ENCODE data around the gene POU2F3. TPM values are rescaled to one million over a fixed set of nuclear protein-coding genes. Genes with fewer than 3 reads are reported as not detected.

Gene POU2F3
- total and polyA plus RNA-seq, 3 donors from 2014 or later: 0.16 to 0.49 (median 0.31) TPM

GRCh38 chr11:120290956-120291355, 51.0 kb downstream of the POU2F3 start:
- 52 to 61% methylated on average over 3 of the region's 3 CpGs for WGBS, 2 donors
- TF ChIP-seq POLR2A (IDR thresholded peaks at IDR 0.05) (no peak), CTCF (IDR thresholded peaks at IDR 0.05) (no peak)
- intact Hi-C loops (cut with DNase I; ENCODE audit: low total_unique reads): no loop called here
- Histone ChIP-seq H3K27ac (no peak overlapping the region), H3K36me3 (ENCODE audit: low read depth, missing control alignments) (no peaks in the 10 kb centered on the region), H3K4me1 (no peaks in the 10 kb centered on the region), H3K9me3 (no peaks in the 10 kb centered on the region), H3K27me3 (no peaks in the 10 kb centered on the region), H3K4me3 (no peak overlapping the region)
- no peak for DNase-seq

GRCh38 chr11:120293038-120293800, 53.3 kb downstream of the POU2F3 start:
- Histone ChIP-seq H3K27me3 (no peaks in the 10 kb centered on the region), H3K27ac (no peak overlapping the region), H3K4me1 (no peaks in the 10 kb centered on the region), H3K36me3 (ENCODE audit: low read depth, missing control alignments) (no peaks in the 10 kb centered on the region), H3K4me3 (no peak overlapping the region), H3K9me3 (no peaks in the 10 kb centered on the region)
- TF ChIP-seq POLR2A (IDR thresholded peaks at IDR 0.05): no peak
- TF ChIP-seq CTCF (IDR thresholded peaks at IDR 0.05): no peak
- intact Hi-C loops (cut with DNase I; ENCODE audit: low total_unique reads): no loop called here
- 81 to 90% methylated on average over 5 of the region's 5 CpGs for WGBS, 2 donors
- DNase-seq: no peak

- TF ChIP-seq POLR2A (IDR thresholded peaks at IDR 0.05): no peak
- TF ChIP-seq CTCF (IDR thresholded peaks at IDR 0.05): no peak
- DNase-seq: no peak
- no peaks in the 10 kb centered on the region for H3K27me3 ChIP-seq
Measured at GRCh38 chr11:120294096-120294495, 54.2 kb downstream of the POU2F3 start.

GRCh38 chr11:120295099-120295498, 55.2 kb downstream of the POU2F3 start:
- TF ChIP-seq POLR2A (IDR thresholded peaks at IDR 0.05) (no peak), CTCF (IDR thresholded peaks at IDR 0.05) (no peak)
- Histone ChIP-seq H3K27me3 (no peaks in the 10 kb centered on the region), H3K36me3 (ENCODE audit: low read depth, missing control alignments) (no peaks in the 10 kb centered on the region), H3K4me1 (no peaks in the 10 kb centered on the region), H3K9me3 (no peaks in the 10 kb centered on the region), H3K27ac (no peak overlapping the region), H3K4me3 (no peak overlapping the region)
- intact Hi-C loops (cut with DNase I; ENCODE audit: low total_unique reads): no loop called here
- no peak for DNase-seq
- 73 to 79% methylated on average over 4 of the region's 4 CpGs for WGBS, 2 donors

More at GRCh38 chr11:120294096-120294495, 54.2 kb downstream of the POU2F3 start:
- no peak overlapping the region for H3K27ac ChIP-seq
- WGBS, 2 donors: 85 to 87% methylated on average over 5 of the region's 5 CpGs
- H3K4me1 ChIP-seq: no peaks in the 10 kb centered on the region
- intact Hi-C loops (cut with DNase I; ENCODE audit: low total_unique reads): no loop called here
- H3K9me3 ChIP-seq: no peaks in the 10 kb centered on the region
- H3K36me3 ChIP-seq (ENCODE audit: low read depth, missing control alignments): no peaks in the 10 kb centered on the region
- no peak overlapping the region for H3K4me3 ChIP-seq

GRCh38 chr11:120296554-120296953, 56.6 kb downstream of the POU2F3 start:
- no peak for DNase-seq
- 91 to 99% methylated on average over 5 of the region's 5 CpGs for WGBS, 2 donors
- Histone ChIP-seq H3K4me3 (no peak overlapping the region), H3K4me1 (no peaks in the 10 kb centered on the region), H3K36me3 (ENCODE audit: low read depth, missing control alignments) (no peaks in the 10 kb centered on the region), H3K9me3 (no peaks in the 10 kb centered on the region), H3K27me3 (no peaks in the 10 kb centered on the region), H3K27ac (no peak overlapping the region)
- TF ChIP-seq CTCF (IDR thresholded peaks at IDR 0.05) (no peak), POLR2A (IDR thresholded peaks at IDR 0.05) (no peak)
- intact Hi-C loops (cut with DNase I; ENCODE audit: low total_unique reads): no loop called here

Measured in testis (tissue), 3 donors.